ENCODE measurements around the gene GARIN5A. TPM values are rescaled to one million over a fixed set of nuclear protein-coding genes. Genes with fewer than 3 reads are reported as not detected.
"Not testable (repeated sequence)": the region's sequence is repeated elsewhere in the genome, so short reads cannot be mapped to it uniquely, and the experiment has no call there.

Gene GARIN5A
- total RNA-seq, 1 donor from 2014 or later = 0.52 TPM

DNA sequence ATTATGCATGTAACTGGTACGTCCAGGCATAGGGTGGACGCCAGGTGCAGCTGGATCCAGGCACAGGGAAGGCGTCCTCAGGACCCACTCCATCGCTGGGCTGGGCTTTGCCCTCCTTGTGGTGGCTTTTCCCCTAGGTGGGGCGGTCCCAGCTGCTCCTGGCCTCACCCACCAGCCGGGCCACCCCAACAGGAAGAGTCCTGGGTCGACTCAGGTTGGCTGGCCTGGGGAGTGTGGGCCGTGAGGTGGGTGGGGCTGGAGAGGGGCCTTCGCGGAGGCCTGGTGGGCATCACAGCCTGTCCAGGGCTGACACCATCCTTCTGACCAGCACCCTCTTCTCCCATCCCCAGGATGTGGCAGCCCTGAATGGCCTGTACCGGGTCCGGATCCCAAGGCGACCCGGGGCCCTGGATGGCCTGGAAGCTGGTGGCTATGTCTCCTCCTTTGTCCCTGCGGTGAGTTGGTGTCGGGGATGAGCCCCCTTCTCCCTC is 3.2 kb upstream of the GARIN5A start:
- Histone ChIP-seq H3K27ac (ENCODE audit: low read depth, low read length) (no peak overlapping the region), H3K4me1 (ENCODE audit: control insufficient read depth in 3 of 3, insufficient read depth in 3 of 3, low read length in 3 of 3) (peaks cover 15 to 38% (median 17%) of the 10 kb centered on the region in 3 donors), H3K27me3 (ENCODE audit: control insufficient read depth in 3 of 3, insufficient read depth in 3 of 3, low read length in 3 of 3) (no peaks in the 10 kb centered on the region), H3K4me3 (ENCODE audit: low read length in 3 of 3) (no peak overlapping the region), H3K36me3 (ENCODE audit: control insufficient read depth in 3 of 3, insufficient read depth in 3 of 3, low read length in 3 of 3) (peaks cover 29 to 39% (median 38%) of the 10 kb centered on the region in 3 donors), H3K9me3 (ENCODE audit: control insufficient read depth in 3 of 3, low read length in 3 of 3) (no peaks in the 10 kb centered on the region), H3K9ac (ENCODE audit: low read depth in 1 of 3, low read length in 3 of 3) (peak overlapping the region in 1 of 3 donors; percentile 45)

DNA sequence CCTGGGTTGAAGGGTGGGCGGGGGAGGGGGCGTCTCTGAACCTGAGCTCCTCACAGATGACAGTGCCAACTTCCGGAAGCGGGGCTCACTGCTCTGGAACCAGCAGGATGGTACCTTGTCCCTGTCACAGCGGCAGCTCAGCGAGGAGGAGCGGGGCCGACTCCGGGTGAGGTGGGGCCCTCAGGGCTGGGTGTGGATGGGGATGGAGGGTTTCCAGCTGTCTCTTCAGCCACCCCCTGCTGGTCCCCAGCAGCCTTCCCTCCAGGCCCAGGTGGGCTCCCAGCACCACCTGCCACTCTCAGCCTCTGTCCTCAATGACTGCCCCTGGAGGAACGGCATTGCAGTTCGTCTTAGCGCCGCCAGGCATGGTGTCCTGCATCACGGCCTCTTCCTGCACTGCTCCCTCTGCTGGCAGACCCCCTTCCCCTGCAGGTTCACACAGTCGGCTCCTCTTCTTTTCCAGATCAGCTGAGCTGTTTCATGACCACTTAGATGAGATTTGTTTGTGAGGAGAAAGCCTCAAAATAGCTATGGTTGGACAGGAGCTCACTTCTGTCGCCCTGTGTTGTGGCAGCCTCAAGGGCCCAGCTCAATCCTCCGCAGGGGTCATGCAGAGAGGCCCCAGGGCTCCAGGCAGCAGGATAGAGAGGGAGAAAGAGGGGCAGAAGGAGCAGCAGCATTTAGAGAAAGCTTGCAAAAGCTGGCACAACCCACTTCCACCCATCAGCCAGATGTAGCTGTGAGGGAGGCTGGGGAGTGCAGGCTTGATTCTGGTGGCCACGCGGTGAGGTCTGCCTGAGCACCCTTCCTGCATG is 2.5 kb upstream of the GARIN5A start:
- H3K9me3 ChIP-seq (ENCODE audit: control insufficient read depth in 3 of 3, low read length in 3 of 3) = no peaks in the 10 kb centered on the region
- H3K9ac ChIP-seq (ENCODE audit: low read depth in 1 of 3, low read length in 3 of 3) = peak overlapping the region in 1 of 3 donors; percentile 45
- no peak overlapping the region for H3K4me3 ChIP-seq (ENCODE audit: low read length in 3 of 3)
- H3K36me3 ChIP-seq (ENCODE audit: control insufficient read depth in 3 of 3, insufficient read depth in 3 of 3, low read length in 3 of 3) = peaks cover 29 to 37% (median 37%) of the 10 kb centered on the region in 3 donors
- H3K27ac ChIP-seq (ENCODE audit: low read depth, low read length) = no peak overlapping the region
- H3K4me1 ChIP-seq (ENCODE audit: control insufficient read depth in 3 of 3, insufficient read depth in 3 of 3, low read length in 3 of 3) = peaks cover 15 to 38% (median 17%) of the 10 kb centered on the region in 3 donors
- no peaks in the 10 kb centered on the region for H3K27me3 ChIP-seq (ENCODE audit: control insufficient read depth in 3 of 3, insufficient read depth in 3 of 3, low read length in 3 of 3)

DNA sequence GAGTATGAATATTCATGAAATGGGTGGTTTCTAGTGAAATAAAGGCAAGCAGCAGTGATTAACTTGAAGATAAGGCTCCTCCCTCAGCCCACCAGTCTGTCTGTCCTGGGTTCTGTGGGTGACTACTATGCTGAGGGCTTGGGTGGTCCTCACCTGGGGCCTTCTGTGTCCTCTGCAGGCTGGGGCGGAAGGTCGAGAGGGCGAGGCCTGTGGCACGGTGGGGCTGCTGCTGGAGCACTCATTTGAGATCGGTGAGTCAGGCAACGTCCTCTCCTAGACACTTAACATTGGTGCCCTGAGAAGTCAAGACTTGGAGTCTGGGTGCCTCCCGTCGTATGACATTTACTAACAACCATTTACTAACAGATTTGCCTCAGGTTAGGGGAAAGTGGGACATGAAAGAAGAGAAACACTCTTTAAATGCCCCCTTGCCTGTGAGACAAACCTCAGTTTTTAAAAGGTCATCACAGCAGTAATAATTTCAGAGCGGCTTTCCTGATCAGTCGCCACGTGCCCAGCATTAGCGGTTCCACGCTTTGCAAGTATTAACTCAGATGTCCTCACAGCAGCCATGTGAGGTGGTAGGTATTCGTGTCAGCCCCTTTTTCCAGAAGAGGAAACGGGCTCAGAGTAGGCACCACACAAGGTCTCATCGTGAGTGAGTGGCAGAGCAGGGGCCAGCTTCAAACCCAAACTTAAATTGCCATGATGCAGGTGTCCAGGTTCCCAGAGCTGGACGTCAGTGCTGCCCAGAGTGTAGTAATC is 1.3 kb upstream of the GARIN5A start:
- Histone ChIP-seq H3K9me3 (ENCODE audit: control insufficient read depth in 3 of 3, low read length in 3 of 3) (no peaks in the 10 kb centered on the region), H3K27ac (ENCODE audit: low read depth, low read length) (no peak overlapping the region)

DNA sequence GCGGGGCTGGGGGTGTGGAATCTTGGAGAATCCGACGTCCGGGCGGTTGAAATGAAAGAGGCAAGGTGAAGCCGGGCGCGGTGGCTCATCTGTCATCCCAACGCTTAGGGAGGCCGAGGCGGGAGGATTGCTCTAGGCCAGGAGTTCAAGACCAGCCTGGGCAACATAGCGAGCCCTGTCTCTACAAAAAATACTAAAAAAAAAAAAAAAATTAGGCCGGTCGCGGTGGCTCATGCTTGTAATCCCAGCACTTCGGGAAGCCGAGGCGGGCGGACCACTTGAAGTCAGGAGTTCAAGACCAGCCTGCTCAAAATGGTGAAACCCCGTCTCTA is 225 bp upstream of the GARIN5A start:
- H3K27ac ChIP-seq (ENCODE audit: low read depth, low read length) = peak overlapping the region; percentile 70
- no peaks in the 10 kb centered on the region for H3K27me3 ChIP-seq (ENCODE audit: control insufficient read depth in 3 of 3, insufficient read depth in 3 of 3, low read length in 3 of 3)
- H3K36me3 ChIP-seq (ENCODE audit: control insufficient read depth in 3 of 3, insufficient read depth in 3 of 3, low read length in 3 of 3) = peaks cover 29 to 33% (median 31%) of the 10 kb centered on the region in 3 donors
- H3K9me3 ChIP-seq (ENCODE audit: control insufficient read depth in 3 of 3, low read length in 3 of 3) = no peaks in the 10 kb centered on the region
- peaks cover 15 to 33% (median 17%) of the 10 kb centered on the region in 3 donors for H3K4me1 ChIP-seq (ENCODE audit: control insufficient read depth in 3 of 3, insufficient read depth in 3 of 3, low read length in 3 of 3)
- peak overlapping the region; percentile 92 to 98 (median 97) for H3K4me3 ChIP-seq (ENCODE audit: low read length in 3 of 3)
- H3K9ac ChIP-seq (ENCODE audit: low read depth in 1 of 3, low read length in 3 of 3) = peak overlapping the region; percentile 91 to 96 (median 92)

More for the DNA sequence above, 1.3 kb upstream of the GARIN5A start:
- H3K36me3 ChIP-seq (ENCODE audit: control insufficient read depth in 3 of 3, insufficient read depth in 3 of 3, low read length in 3 of 3) = peaks cover 29 to 35% (median 35%) of the 10 kb centered on the region in 3 donors
- peak overlapping the region in 1 of 3 donors; percentile 52 for H3K4me3 ChIP-seq (ENCODE audit: low read length in 3 of 3)
- H3K4me1 ChIP-seq (ENCODE audit: control insufficient read depth in 3 of 3, insufficient read depth in 3 of 3, low read length in 3 of 3) = peaks cover 15 to 33% (median 17%) of the 10 kb centered on the region in 3 donors
- no peaks in the 10 kb centered on the region for H3K27me3 ChIP-seq (ENCODE audit: control insufficient read depth in 3 of 3, insufficient read depth in 3 of 3, low read length in 3 of 3)
- H3K9ac ChIP-seq (ENCODE audit: low read depth in 1 of 3, low read length in 3 of 3) = peak overlapping the region in 2 of 3 donors; percentile 42 to 91

DNA sequence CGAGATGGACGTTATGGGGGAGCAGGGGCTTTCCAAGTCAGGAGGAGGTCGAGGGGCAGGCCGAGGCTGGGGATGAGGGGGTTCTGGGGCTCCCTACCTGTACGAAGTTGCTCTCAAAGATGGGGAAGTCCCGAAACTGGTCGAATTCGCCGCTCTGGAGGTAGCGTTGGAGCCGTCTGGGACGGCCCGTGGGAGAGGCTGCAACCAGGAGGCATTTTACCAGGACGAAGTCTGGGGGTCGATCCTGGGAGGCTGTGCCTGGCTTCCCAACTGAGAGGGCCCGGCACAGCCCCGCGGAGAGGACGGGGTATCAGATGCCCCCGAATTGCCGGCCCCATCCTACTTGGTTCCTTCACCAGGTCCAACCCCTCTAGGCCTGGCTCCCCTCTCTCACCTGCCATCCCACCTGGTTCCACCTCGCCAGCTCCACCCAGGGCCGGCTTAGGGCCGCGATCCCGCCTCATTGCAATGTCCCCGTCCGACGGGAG is 868 bp downstream of the GARIN5A start:
- no peaks in the 10 kb centered on the region for H3K9me3 ChIP-seq (ENCODE audit: control insufficient read depth in 3 of 3, low read length in 3 of 3)
- H3K27ac ChIP-seq (ENCODE audit: low read depth, low read length) = peak overlapping the region; percentile 70
- peaks cover 26% of the 10 kb centered on the region in 3 donors for H3K36me3 ChIP-seq (ENCODE audit: control insufficient read depth in 3 of 3, insufficient read depth in 3 of 3, low read length in 3 of 3)
- peaks cover 15 to 33% (median 17%) of the 10 kb centered on the region in 3 donors for H3K4me1 ChIP-seq (ENCODE audit: control insufficient read depth in 3 of 3, insufficient read depth in 3 of 3, low read length in 3 of 3)
- H3K9ac ChIP-seq (ENCODE audit: low read depth in 1 of 3, low read length in 3 of 3) = peak overlapping the region in 1 of 3 donors; percentile 96
- no peaks in the 10 kb centered on the region for H3K27me3 ChIP-seq (ENCODE audit: control insufficient read depth in 3 of 3, insufficient read depth in 3 of 3, low read length in 3 of 3)
- H3K4me3 ChIP-seq (ENCODE audit: low read length in 3 of 3) = peak overlapping the region; percentile 92 to 98 (median 97)

DNA sequence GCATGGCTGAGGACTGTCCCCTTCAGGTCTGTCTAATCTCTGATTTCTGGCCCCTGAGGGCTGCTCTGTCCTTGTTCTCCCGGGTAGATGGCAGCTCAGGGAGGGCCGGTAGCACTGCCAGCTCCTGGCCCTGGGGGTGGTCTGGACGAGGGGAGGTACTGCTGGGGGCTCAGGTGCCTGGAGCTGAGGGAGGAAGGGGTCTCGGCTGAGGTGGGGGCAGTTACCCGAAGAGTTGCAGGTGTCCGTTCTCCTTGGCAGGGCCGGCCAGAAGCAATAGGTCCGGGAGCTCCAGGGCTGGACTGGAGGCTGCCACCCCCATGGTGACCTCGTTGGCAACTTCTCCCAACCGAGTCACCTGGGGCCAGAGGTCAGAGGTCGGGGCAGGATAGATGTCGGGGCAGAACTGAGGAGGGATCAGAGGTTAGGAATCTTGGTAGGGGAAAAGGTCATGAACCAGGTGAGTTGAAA is 1.5 kb downstream of the GARIN5A start:
- Histone ChIP-seq H3K4me1 (ENCODE audit: control insufficient read depth in 3 of 3, insufficient read depth in 3 of 3, low read length in 3 of 3) (peaks cover 15 to 33% (median 17%) of the 10 kb centered on the region in 3 donors), H3K9me3 (ENCODE audit: control insufficient read depth in 3 of 3, low read length in 3 of 3) (no peaks in the 10 kb centered on the region), H3K36me3 (ENCODE audit: control insufficient read depth in 3 of 3, insufficient read depth in 3 of 3, low read length in 3 of 3) (peaks cover 20 to 21% (median 20%) of the 10 kb centered on the region in 3 donors), H3K9ac (ENCODE audit: low read depth in 1 of 3, low read length in 3 of 3) (no peak overlapping the region), H3K4me3 (ENCODE audit: low read length in 3 of 3) (no peak overlapping the region), H3K27me3 (ENCODE audit: control insufficient read depth in 3 of 3, insufficient read depth in 3 of 3, low read length in 3 of 3) (no peaks in the 10 kb centered on the region), H3K27ac (ENCODE audit: low read depth, low read length) (no peak overlapping the region)

DNA sequence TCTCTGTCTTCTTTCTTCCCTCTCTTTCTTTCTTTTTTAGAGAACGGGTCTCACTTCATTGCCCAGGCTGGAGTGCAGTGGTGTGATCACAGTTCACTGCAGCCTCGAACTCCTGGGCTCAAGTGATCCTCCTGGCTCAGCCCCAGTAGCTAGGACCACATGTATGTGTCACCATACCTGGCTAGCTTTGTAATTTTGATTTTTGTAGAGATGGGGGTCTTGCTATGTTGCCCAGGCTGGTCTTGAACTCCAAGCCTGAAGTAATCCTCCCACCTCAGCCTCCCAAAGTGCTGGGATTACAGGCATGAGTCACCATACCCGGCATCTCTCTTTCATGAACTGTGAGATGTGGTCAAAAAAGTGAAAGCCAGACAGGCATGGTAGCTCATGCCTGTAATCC is 3.3 kb downstream of the GARIN5A start:
- not testable (repeated sequence) for H3K36me3 ChIP-seq (ENCODE audit: control insufficient read depth in 3 of 3, insufficient read depth in 3 of 3, low read length in 3 of 3); H3K9me3 ChIP-seq (ENCODE audit: control insufficient read depth in 3 of 3, low read length in 3 of 3); H3K4me3 ChIP-seq (ENCODE audit: low read length in 3 of 3); H3K27me3 ChIP-seq (ENCODE audit: control insufficient read depth in 3 of 3, insufficient read depth in 3 of 3, low read length in 3 of 3); H3K9ac ChIP-seq (ENCODE audit: low read depth in 1 of 3, low read length in 3 of 3); H3K27ac ChIP-seq (ENCODE audit: low read depth, low read length)
- peaks cover 17 to 29% (median 21%) of the 10 kb centered on the region in 3 donors for H3K4me1 ChIP-seq (ENCODE audit: control insufficient read depth in 3 of 3, insufficient read depth in 3 of 3, low read length in 3 of 3)

DNA sequence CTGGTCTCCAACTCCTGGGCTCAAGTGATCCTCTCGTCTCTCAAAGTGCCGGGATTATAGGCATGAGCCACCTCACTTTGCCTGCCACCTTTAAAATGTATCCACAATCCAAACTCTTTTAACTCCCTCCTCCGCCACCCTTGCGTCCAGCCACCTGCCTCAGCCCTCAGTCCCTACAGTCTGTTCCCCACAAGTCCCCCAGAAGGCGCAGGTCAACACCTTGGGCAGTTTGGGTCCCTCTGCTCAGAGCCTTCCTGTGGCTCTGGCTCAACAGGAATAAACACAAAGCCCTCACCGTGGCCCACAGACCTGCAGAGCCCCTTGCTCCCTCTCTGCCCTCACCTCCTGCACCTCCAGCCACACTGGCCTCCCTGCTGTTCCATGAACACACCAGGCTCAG is 7.8 kb downstream of the GARIN5A start:
- peaks cover 0 to 9% (median 8%) of the 10 kb centered on the region in 3 donors for H3K36me3 ChIP-seq (ENCODE audit: control insufficient read depth in 3 of 3, insufficient read depth in 3 of 3, low read length in 3 of 3)
- H3K9me3 ChIP-seq (ENCODE audit: control insufficient read depth in 3 of 3, low read length in 3 of 3) = no peaks in the 10 kb centered on the region
- peak overlapping the region; percentile 11 for H3K27ac ChIP-seq (ENCODE audit: low read depth, low read length)
- H3K9ac ChIP-seq (ENCODE audit: low read depth in 1 of 3, low read length in 3 of 3) = peak overlapping the region in 2 of 3 donors; percentile 16 to 43
- H3K4me3 ChIP-seq (ENCODE audit: low read length in 3 of 3) = no peak overlapping the region
- no peaks in the 10 kb centered on the region for H3K27me3 ChIP-seq (ENCODE audit: control insufficient read depth in 3 of 3, insufficient read depth in 3 of 3, low read length in 3 of 3)
- peaks cover 18 to 42% (median 26%) of the 10 kb centered on the region in 3 donors for H3K4me1 ChIP-seq (ENCODE audit: control insufficient read depth in 3 of 3, insufficient read depth in 3 of 3, low read length in 3 of 3)

DNA sequence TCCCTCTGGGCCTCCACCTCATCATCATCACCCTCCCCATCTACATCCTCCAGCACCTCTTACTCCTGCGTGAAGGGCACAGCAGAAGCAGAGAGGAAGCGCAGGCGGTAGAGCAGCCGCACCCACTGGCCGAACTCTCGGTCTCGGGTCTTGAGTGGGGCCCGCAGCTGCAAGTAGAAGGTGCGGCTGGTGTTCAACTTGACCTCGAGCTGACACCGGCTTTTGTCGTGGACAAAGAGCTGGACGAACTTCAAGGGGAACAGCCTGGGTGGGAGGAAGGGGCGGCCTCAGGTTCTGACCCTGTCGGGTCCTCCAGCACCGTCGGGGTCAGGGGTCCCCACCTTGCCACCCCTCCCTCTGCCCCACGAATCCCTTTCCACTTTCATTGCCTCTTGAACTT is 9.1 kb downstream of the GARIN5A start:
- peaks cover 0 to 16% (median 16%) of the 10 kb centered on the region in 3 donors for H3K36me3 ChIP-seq (ENCODE audit: control insufficient read depth in 3 of 3, insufficient read depth in 3 of 3, low read length in 3 of 3)
- peak overlapping the region; percentile 92 for H3K27ac ChIP-seq (ENCODE audit: low read depth, low read length)
- H3K9ac ChIP-seq (ENCODE audit: low read depth in 1 of 3, low read length in 3 of 3) = no peak overlapping the region
- peaks cover 18 to 47% (median 26%) of the 10 kb centered on the region in 3 donors for H3K4me1 ChIP-seq (ENCODE audit: control insufficient read depth in 3 of 3, insufficient read depth in 3 of 3, low read length in 3 of 3)
- no peaks in the 10 kb centered on the region for H3K27me3 ChIP-seq (ENCODE audit: control insufficient read depth in 3 of 3, insufficient read depth in 3 of 3, low read length in 3 of 3)
- no peak overlapping the region for H3K4me3 ChIP-seq (ENCODE audit: low read length in 3 of 3)
- no peaks in the 10 kb centered on the region for H3K9me3 ChIP-seq (ENCODE audit: control insufficient read depth in 3 of 3, low read length in 3 of 3)
